ENCODE data around the gene AFF1.

The AFF1 gene

DNA sequence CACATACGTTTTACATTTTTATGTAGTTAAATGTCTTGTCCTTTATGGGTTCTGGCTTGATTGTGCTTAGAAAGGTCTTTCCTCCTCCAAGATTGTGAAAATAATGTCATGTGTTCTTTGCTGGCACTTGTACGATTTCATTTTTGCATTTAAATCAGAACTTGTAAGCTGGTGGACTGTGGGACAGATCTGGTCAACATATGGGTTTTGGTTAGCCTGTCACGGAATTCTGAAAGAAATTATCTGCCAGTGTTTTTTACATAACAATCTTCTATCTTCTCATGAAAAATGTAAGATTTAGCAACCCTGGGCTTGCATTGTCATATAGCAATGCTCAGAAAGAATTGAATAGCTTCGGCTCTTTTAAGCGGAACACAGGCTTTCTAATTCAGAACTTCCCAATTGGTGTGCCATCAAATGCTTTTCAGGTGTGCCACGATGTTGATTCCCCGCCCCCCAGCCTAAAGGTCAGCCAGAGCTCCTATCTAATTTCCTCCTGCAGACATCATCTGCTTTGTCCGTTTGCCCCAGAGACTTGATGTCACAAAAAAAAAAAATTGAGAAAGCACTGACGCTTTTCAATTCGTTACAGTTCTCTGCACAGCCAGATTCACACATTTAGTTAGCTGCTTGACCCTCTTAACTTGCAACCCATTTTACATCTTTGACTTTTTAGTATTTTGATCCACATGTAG is 16.2 kb downstream of the AFF1 start:
- DNase-seq: no peak

DNA sequence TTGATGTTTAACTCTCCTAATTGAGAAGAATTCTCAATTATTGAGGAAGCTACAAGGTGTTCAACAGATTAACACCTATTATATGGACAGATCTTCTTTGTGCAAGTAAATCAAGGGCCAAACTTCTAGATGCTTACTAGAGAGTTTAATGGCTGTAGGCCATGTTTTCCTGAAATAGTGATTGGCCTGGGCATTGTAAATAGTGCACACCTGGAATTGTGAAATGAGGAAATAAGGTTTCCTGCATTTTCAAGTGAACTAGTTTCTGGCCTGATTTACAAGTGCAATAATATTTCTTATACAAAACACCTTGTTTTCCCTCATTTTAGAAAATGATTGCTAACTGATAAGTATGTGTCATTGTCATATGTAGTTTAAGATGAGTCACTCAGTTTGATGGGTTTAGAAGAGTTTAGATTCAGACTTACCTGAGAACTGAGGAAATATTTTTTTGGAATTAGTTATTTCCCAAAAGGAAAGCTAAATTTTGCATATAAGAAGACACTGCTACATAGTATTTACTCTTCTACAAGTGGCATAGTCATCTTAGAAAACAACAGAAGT is 21.2 kb downstream of the AFF1 start:
- no peak for DNase-seq

DNA sequence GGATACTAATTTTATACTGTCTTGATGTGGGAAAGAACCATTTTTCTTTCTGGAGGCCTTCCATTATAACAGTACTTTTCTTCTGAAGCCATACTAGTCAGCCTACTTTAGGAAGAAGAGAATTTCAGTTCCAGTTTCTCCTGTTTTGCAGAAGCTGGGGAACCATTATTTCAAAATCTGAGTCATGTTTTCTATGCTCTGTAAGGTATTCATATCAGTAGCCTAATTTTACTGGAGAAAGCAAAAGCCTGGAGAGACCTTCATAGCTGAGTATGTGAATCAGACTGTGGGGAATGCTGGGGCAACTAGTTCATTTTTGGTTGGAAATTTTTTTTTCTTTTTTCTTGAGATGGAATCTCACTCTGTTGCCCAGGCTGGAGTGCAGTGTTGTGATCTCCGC is 22.4 kb downstream of the AFF1 start:
- DNase-seq: no peak

DNA sequence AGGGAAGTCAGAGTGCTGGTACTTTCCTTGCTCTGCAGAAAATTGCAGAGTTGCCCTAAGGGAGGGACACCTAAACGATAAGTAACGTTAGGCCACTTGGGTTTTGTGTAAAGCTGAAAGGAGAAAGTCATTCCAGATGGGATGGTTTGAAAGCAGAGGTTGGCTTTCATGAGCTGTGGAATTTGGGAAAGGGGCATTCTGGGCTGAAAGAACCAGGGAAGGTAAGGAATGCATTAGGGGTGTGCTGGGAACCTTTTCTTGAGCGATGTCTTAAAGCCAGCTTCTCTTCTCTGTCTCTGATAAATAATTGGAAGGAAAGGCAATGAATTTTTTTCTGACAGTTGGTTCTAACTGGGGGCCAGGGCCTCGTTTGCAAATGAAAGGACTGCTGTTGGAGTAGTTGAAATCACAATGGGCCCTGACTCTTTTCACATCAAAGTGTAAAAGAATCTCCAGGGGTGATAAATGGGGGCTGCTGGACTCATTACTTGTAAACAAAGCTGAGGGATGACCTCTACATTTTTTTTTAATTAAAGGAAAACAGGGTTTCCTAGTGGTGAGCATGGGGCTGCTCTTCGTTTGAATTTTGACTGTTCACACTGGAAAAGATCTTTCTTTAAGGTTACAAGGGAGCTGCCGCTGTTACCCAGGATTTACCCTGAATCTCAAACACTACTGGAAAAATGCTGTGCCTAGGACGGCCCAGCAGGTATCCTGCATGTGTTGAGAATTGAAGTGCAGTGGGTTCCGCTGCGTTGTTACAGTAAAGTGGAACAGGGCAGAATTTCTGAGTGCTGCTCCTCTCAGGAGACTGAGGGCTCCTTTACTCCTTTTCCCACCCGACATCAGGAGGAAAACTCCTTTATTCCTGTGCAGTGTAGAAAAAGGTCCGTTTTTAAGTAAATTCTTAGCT is 25.0 kb downstream of the AFF1 start:
- no peak for DNase-seq

DNA sequence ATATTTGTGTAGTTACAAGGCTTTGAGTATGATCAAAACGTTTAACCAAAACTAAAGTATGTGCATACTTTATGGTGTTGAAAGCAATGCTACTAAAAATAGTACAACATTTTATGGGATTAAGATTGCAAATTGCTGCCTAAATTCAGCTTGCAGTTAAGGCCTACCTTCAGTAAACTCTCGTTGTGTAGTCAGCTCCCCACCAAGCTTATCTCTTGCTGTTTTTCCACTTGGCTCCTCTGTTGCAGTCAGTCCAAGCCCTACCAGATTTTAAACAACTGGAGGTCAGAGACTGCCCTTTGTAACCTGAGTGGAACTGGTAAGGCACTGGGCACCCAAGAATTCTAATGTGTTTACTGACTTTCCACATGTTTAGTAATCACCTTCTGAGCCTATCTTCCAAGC is 25.7 kb downstream of the AFF1 start:
- no peak for DNase-seq

DNA sequence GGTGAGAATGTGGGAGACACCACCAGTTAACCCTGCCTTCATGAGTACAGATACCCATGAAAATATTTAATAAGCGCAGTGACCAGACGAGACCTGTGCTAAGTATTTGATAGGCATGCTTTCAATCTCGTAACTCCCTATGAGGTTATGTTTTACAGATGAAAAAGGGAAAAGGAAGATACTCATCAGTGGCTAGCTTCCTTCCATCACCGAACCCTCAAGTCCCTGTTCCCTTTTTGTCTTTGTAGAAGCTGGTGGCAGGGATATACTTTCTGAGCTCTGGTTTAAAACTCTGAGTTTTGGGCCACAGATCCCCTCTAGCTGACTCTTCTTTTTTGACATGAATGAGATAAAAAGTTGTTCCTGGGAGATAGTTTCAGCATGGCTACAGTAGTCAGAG is 26.3 kb downstream of the AFF1 start:
- no peak for DNase-seq

DNA sequence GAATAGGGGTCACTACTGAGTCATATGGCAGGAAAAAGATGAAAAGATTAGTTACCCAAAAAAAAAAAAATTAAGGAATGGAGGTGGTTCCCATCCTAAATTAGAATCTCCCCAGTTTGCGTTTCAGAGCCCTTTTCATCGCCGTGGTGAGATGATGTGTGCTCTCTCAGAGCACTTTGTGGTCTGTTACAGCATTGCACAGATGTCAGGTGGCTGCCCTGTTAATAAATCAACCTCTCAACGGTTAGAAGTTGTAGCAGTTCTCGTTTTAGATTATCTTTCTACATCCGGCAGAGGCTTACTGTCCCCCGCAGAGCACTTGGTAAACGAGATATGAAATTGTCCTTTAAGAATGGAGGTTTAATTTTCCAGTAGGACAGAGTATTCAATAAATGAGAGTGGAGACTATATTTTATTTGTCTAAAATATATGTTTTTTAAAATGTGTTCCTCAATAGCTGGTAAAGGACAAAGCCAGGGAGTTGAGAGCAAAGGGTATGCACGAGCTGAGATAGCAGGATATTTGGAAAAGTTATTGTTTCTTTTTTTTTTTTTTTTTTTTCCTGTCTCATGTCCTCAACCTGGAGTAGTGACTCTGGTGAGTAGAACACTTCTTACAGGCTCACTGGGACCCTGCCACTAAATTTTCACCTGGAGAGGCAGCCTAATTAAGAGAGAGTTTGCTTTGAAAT is 26.9 kb downstream of the AFF1 start:
- DNase-seq: peak; percentile 7 to 20

DNA sequence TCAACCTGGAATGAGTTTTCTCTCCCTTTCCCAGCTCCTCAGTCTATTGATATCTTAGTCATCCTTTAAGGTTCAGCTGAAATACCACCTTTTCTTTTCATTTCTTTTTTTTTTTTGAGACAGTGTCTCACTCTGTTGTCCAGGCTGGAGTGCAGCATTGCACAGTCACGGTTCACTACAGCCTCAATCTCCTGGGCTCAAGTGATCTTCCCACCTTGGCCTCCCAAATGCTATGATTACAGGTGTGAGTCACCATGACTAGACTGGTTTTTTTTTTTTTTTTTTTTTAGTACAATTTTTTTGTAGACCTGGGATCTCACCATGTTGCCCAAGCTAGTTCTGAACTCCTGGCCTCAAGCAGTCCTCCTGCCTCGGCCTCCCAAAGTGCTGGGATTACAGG is 28.9 kb downstream of the AFF1 start:
- DNase-seq: no peak

DNA sequence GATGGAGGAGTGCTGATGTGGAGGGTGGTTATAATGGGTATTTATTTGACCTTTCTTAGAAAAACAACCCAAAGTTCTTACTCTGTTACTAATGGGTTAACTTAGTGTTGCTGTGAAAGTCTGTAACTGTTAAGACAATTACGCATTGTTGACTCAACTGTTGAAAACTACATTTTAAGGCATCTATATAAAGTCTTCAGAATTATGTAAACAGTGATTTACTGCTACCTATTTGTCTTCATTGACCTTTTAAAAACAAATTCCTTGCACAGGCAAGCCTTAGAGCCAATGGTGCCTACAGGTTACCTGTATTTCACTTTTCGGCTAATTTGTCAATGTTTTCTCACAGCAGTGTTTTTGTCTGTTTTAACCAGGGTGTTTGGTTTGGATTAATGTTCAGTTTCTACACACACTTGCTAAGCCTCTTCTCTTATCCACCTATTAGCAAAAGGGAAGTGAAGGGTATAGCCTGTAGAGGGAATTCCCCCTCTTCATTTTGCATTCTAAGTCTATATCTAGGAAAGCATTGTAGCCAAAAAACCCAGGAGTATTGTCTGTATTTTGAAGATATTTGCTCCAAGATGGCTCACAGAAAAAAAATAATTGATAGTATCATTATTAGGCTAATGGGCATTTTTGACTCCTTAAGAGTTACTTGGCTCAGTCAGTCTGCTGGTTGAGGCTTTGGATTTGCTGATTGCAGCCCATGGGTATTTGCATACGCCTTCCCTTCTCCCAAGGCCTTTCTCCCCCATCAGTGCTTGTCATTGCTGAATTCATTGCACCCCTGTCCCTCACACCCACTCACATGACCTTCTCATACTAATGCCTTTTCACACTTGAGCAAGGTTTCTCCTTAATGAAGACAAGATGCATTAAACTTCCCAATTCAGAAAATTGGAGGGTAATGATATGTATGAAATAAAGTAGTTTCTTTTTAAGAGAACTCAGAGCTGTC is 30.5 kb downstream of the AFF1 start:
- no peak for DNase-seq

DNA sequence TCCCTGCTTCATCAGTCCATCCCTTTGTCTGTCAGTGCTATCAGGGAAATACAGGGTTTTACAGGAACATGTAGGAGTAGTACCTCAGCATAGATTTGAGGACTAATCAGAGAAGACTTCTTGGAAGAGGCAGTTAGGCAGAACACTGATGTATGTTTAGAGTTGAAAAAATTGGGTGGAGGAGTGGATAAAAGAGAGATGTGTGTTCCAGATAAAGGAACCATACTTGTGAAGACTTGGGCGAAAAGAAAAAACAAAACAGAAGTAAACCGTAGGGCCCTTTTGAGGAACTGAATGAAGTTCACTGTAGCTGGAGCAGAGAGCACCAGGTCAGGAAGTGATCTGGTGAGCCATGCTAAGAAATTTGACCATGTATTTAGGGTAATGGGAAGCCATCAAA is 32.3 kb downstream of the AFF1 start:
- no peak for DNase-seq

DNA sequence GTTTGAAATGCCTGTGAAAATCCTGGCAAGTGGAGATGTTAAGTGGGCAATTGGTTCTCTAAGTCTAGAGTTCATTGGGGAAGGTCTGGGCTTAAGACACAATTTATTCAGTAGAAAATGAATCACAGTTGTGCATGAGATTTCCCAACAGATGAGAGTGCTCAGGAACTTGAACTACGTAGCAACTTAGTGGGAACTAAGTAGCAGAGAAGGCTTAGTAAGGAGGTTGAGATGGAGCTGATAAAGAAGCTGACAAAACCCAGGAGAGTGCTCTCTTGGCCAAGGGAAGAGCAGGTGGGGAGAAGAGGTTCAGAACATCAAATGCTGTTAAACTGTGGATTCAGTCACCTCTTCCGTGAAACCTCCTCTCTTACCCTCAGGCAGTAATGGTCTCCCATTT is 33.0 kb downstream of the AFF1 start:
- DNase-seq: no peak

DNA sequence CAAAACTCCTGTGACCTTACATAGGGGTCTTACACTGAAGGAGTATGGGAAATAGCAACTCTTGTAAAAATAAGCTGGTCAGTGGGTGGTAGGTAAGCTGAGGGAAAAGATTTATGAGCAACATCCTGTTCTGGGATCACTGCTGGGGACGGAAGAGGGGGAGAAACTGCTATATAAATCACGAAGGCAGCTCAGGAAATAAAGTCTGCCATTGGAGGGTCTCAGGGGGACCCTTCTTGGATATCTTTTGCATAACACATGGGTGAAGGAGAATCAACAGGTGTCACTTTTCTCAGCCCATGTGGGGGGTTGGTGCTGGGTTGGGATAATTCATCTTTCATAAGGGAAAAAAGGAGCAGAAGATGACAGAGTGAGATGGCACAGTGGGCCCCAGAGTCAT is 33.7 kb downstream of the AFF1 start:
- DNase-seq: no peak

DNA sequence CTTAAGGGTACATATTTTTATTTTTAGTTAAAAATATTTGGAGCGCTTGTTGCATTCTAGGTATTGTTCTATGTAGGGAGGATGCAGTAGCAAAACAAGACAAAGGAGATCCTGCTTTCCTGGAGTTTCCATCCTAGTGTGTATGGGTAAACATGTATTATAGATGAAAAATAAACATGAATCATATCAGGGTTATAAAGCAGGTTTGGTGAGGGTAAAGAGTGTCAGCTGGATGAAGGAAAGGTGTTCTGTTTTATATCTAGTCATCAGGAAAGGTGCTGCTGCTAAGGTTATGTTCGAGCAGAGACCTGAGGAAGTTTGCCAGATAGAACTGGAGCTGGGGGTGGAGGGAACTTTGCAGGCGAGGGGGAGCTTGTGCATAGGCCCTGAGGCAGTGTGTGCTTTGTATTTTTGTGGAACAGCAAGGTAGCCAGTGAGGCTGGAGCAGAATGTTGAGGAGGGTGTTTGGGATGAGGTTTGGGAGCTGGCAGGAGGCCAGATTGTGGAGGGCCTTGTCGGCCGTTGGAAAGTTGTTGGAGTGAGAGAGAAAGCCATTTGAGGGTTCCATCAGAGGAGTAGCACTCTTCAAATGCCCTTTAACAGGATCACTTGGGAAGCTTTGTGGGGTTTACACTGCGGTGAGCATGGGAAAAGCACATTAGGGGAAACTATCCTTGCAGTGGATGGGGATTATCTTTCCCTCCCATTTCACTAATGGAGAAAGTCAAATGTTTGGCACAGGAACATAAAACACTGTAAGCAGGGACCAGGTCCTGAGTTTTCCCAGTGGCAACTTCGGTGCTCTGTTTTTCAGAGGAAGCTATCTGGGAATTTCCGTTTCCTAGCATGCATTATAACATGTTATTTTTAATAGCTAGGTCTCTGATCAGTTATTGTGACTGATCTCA is 35.9 kb downstream of the AFF1 start:
- DNase-seq: no peak

DNA sequence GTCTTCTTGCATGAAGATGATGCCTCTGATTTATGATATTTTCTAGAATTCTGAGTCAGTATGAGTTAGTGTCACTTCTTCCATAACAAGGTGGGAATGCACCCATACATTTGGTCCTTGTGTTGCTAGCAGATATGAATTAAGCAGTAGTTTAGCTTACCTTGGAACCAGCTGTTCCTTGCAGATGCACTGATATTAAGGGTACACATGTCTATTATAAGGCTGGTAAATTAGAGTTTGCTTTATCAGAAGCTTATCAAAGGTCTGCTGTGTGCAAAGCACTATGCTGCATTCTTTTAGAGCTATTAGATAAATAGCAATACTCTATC is 36.5 kb downstream of the AFF1 start:
- no peak for DNase-seq

DNA sequence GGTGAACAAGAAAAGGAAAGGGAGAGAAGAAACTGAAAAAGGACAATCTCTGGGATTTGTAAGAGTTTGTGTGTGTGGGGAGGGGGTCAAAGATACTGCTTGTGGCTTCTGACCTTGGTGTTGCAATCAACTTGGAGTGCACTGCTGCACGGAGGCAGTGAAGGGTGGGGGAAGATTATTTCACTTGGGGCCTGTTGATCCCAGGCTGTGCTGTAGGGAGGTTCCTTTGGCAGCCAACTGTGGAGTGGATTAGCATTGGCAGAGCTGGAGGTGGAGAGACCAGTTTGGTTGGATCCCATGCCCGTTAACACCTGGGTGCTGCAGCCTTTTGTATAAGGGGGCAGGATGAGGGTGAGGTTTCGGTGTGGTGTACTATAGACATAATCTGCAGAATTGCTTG is 38.2 kb downstream of the AFF1 start:
- no peak for DNase-seq

DNA sequence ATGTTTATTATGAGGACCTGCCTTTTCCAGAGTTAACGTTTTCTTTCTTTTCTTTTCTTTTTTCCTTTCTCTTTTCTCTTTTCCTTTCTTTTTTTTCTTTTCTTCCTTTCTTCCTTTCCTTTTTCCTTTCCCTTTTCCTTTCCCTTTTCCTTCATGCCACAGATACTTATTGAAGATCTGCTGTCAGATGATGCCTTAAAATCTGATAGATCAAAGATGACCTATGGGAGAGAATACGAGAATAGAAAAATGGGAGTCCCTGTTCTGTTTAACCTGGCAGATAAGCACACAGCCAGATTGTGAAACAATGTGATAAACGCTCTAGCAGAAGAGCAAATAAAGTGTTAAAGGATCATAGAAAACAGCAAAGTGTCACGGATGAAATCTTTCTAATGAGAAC is 38.9 kb downstream of the AFF1 start:
- DNase-seq: no peak

DNA sequence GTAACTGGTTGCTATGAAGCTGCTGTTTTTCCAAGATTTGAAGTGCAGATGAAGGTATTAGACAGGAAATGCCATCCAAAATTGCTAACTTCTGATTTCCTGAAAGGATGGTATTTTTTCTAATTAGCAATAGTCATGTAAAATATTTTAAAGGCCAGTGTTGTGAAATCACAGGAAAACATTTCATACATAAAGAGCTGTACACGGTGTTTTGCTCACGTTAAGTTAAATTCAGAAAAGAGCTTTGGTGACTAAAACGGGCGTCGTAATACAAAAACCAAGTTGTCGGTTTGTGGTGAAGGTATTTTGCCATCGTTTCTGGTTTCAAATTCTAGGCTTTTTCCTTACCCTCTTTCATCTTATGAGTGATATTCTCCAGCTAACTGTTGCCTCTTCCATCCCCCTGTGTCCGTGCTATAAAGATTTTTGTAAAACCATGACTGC is 39.8 kb downstream of the AFF1 start:
- no peak for DNase-seq

DNA sequence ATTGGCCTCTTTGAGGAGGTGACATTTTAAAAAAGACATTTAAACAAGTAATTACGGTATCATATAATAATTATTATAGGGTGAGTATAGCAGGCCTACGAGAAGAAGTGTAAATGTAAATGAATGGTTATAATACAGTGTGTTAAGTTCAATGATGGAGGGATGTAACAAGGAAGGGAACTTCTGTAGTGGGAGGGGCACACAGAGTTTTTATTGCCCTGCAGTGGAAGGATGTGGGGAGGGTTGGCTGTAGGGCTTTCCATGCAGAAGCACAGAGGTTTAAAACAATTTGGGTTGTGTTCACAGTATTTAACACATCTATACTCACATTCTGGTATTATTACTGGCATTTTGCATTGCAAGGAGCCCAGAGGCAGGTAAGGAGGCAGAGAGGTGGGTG is 41.1 kb downstream of the AFF1 start:
- no peak for DNase-seq

DNA sequence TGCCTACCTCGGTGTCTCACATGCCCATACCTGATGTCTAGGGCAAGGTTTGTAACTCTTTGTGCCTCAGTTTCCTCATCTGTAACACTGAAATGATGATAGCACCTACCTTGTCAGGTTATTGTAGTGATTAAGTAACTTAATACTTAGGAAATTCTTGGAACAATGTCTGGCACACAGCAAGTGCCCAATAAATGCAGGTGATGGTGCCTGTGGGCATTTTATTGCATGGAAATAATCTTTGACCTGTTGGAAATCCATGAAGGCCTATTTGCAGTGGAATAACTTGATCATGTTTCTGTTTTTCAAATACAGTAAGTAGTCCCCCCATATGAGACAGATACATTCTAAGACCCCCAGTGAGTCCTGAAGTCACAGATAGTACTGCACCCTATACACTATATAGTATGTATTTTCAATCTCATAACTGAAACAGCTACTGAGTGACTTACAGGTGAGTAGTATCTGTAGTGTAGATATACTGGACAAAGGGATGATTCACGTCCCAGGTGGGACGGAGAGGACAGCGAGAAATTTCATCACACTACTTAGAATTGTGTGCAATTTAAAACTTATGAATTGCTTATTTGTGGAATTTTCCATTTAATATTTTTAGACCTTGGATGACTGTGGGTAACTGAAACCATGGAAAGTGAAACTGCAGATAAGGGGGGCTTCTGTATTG is 42.1 kb downstream of the AFF1 start:
- no peak for DNase-seq

DNA sequence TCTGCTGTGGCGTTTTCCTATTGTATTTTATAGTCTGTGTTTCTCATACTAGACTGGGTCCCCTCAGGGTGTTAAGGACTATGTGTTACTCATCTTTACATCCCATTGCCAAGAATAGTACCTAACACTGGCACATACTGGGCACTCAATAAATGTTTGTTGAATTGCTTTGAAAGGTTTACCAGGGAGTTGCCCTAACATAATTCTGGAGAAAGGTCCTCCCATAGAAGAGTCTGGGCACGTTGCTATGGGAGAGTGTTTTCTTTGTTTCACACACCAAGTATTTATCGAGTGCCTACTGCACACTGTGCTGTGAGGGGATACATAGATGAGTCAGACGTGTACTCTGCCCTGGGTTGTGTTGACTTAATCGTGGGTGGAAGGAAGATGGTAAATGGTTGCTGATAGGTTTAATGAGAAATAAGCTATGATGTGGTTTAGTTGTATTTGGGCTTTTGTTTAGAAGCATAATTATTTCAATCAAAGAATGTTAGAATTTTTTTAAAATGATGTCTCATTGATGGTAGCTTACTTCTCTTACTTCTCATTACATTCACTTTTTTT is 42.9 kb downstream of the AFF1 start:
- no peak for DNase-seq

Data from CD4-positive, alpha-beta T cell treated with Interferon alpha-2 for 1 hour (primary cell).